ENCODE measurements around the gene SRP54.
A peak's percentile ranks its signal among the peaks of the same experiment; 100 is the strongest.
"Not testable (repeated sequence)": the region's sequence is repeated elsewhere in the genome, so short reads cannot be mapped to it uniquely, and the experiment has no call there.

SRP54 gene

DNA sequence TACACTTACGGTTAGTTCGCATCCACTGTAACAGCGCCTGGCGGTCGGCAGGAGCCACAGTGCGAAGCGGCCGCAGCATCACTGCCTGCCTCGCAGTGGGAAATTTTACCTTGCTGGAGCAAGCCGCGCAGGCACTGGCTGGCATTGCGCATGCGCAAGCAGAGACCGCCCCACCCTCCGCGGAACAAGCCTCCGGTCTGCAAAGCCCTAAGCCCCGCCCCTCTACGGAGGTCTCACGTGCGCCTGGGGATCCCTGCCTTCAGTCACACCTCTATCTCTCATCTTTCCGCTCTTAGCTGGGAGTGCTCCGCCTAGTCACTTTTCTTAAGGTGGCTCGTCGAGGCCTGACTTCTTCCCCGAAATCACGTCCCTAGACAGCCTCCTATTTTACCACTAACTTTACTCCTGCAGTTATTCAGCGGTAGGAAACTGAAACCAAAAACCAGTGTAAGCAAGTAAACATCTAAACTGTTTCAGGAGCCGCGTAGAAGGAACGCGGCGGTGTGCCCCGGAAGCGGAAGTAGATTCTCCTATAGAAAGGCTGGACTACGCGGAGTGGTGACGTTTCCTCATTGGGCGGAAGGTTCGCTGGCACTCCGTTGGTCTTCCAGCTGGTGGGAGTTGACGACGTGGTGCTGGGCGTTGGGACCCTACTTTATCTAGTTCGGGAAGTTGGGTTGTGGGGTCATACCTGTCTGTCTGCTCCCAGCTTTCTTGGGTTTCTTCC, at the start of gene SRP54:
SRP54 (plus strand) TSS at position 572 of the 727 bp plus-strand sequence. CDS start 13,718 bp downstream, outside the sequence.
- peak; percentile 98 for DNase-seq

DNA sequence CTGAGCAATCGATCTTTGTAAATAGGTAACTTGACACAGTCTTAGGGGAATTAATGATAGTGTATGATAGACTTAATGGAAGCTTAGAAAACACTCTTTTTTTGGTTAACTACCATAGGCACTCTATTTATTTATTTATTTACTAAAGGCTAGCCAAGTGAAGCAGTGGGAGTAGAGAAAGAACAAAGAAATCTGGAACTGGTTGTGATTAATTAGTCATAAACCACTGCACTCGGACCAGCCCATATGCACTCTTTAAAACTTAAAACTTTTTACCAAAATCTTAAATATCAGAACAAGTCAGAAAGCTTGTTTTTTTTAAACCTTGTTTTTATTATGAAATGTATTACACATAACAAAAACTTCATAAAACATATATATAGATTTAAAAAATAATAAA, 49.5 kb upstream of the SRP54 start:
- DNase-seq, result no peak

DNA sequence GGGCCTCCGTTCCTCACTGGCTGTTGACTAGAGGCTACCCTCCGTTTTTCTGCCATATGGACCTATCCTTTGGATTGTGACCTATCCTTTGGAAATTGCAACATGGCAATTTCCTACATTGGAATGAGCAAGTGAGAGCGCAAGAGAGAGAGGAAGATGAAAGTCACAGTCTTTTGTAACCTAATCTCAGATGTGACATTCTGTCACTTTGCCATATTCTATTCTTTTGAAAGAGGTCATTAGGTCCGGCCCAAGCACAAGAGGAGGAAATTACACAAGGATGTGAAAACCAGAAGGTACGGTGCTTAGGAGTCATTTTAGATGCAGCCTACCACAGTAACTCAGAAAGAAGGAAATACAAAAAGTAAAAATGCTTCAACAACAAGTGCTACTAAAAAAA, 47.3 kb upstream of the SRP54 start:
- DNase-seq, result no peak

DNA sequence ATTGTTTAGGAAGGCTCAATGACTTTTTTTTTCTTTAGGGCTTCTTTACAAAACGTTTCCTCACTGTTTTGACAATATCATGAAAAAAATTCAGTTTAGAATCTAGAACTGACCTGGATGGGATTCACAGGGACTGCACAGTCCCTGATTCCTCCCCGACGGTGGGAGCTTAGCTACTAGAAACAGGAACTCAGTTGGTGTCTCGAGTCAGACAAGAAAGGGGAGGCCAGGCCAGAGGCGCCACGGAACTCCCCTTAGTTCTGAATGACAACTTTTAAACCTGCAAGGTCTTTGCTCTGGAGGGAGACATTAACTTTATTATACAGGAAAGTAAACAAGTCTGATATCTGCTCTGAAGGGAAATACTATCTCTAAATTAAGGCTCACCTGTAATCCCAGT, 45.4 kb upstream of the SRP54 start:
- no peak for DNase-seq

DNA sequence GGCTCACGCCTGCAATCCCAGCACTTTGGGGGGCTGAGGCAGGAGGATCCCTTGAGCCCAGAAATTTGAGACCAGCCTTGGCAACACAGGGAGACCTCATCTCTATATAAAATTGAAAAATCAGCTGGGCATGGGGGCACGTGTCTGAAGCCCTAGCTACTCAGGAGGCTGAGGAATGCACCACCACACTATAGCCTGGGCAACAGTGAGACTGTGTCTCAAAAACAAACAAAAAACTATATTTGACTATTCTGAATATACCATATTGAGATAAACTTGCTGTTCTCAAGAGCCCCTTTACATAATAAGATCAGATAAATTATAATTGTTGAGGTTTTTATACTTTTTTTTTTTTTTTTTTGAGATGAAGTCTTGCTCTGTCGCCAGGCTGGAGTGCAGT, 44.9 kb upstream of the SRP54 start:
- DNase-seq, result no peak

DNA sequence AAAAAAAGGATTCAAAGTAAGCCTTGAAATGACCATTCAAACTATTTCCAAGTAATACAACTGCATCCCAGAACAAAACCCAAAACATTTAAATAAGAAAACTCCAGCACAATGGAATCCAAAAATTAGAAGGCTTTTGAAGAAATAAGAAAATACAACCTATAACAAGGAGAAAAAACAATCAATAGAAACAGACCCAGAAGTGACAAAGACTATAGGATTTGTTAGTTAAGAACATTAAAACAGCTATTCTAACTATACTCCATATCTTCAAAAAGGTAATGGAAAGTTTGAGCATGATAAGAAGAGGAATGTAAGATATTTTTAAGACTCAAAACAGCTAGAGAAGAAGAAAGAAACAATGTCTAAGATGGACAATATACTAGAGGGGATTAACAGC, 39.3 kb upstream of the SRP54 start:
- no peak for DNase-seq

DNA sequence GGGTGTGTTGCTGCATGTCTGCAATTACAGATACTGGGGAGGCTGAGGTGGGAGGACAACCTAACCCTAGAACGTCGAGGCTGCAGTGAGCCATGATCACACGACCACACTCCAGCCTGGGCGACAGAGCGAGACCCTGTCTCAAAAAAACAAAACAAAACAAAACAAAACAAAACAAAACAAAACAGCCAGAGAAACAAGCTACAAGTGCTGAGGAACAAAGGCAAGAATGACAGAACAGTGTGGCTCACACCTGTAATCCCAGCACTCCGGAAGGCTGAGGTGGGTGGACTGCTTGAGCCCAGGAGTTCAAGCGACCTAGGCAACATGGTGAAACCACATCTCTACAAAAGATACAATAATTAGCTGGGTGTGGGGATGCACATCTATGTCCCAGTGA, 38.0 kb upstream of the SRP54 start:
- no peak for DNase-seq

DNA sequence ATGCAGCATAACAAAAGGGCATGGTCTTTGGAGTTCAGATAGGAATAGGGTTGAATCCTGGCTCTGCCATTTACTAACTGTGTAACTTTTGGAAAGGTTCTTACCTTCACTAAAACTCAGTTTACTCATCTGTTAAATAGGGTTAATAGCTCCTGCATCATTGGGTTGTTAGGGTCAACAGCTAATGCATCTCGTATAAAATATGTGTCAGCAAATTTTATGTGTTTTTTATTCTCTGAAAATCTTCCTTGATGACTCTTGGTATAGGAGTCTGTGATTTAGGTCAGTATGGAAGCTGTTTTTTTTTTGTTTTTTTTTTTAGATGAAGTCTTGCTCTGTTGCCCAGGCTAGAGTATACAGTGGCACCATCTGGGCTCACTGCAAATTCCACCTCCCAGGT, 36.1 kb upstream of the SRP54 start:
- no peak for DNase-seq

DNA sequence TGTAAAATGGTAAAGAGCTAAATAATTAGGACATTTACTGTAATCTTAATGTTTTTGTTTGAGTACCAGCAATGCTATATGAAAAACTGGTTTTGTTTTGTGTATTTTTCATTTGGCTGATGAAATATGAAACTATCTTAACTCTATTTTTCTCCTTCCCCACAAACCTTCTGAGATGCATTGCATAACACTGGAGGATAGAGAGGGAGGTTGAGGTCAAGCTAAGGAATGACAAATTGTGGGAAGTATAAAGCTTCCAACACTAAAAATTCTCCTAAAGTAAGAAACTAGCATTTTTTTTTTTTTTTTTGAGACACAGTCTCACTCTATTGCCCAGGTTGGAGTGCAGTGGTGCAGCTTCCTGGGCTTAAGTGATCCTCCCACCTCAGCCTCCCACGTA, 31.5 kb upstream of the SRP54 start:
- no peak for DNase-seq

DNA sequence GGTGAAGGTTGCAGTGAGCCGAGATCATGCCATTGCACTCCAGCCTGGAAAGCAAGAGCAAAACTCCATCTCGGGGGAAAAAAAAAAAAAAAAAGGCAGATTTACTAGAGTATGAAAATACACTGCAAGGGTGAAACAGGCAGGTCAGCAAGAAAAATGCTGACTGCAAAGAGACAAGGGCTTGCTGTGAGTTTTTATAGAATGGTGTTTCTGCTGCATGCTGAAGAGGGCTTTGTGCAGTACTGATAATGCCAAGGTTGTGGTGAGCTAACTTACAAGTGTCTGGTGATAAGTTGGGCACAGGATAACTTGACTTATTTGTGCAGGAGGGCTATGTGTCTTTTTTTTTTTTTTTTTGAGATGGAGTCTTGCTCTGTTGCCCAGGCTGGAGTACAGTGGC, 25.9 kb upstream of the SRP54 start:
- no peak for DNase-seq

DNA sequence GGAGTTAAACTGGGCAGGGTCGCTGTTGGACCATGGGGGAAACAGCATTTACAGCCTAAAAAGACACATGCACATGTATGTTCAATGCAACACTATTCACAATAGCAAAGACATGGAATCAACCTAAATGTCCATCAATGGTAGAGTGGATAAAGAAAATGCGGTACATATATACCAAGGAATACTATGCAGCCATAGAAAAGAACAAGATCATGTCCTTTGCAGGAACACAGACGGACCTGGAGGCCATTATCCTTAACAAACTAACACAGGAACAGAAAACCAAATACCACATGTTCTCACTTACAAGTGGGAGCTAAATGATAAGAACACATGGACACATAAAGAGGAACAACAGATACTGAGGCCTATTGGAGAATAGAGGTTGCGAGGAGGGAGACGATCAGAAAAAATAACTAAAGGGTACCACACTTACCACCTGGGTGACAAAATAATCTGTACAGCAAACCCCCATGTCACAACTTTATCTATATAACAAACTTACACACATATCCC, 25.0 kb upstream of the SRP54 start:
- no peak for DNase-seq

DNA sequence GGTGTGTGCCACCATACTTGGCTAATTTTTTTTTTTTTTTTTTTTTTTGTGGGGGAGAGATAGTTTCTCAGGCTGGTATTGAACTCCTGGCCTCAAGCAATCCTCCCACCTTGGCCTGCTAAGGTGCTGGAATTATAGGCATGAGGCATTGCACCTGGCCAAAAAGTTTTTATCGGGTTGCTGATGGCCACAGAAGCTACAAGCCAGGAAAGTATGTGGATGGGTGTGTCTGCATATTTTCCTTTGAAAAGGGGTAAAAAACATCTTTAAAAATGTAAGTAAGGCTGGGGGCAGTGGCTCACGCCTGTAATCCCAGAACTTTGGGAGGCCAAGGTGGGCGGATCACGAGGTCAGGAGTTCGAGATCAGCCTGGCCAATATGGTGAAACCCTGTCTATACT, 20.7 kb upstream of the SRP54 start:
- not testable (repeated sequence) for DNase-seq

DNA sequence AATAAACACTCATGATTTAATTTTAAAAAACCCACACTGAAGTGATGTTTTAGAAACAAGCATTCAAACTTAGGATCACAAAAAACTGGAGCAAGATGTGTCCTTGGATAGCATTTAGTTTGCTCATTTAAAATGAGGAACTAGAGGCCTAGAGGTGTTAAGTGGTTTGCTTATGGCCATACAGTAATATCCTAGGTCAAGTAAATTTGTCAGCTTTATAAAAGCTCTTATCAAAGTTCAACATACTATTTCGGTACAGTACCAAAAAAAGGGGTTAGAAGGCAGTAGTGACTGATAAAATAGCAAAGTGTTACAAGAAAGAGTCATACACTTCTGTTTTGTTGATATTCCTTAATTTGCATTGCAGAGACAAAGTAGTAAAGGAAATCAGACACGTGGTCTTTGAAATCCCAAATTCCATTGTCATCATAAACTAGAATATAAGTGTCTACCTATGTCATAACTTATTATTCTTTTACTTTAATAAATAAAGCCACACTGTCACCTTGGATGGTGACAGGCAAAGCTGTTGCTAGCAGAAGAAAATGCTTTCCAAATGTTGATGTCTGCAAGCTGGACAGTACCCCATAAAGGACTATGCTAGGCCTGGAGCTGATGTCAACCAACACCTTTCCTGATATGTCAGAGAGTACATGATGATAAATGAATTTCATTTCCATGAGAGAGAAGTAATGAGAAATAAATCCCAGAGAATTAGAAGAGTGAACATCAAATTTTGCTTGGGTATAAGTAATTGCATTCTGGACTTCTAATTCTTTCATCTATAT, 17.6 kb upstream of the SRP54 start:
- DNase-seq, result no peak

DNA sequence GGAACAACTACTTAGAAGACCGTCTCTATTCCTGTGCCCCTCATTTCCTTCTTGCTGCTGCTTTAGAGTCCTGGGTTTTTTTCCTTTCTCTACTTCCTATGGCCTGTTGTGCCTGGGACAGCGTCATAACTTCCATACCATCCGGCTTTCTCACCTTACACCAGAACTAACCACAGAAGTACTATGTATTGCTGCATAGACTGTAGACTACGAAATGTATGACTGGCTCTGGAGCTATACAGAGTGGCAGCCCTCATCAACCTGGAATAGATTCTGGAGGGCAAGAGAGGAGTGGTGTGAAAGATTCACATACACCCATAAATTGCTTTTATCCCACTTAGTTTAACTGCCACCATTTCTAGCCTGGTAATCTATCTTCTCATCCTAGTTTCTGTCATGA, 16.9 kb upstream of the SRP54 start:
- no peak for DNase-seq

DNA sequence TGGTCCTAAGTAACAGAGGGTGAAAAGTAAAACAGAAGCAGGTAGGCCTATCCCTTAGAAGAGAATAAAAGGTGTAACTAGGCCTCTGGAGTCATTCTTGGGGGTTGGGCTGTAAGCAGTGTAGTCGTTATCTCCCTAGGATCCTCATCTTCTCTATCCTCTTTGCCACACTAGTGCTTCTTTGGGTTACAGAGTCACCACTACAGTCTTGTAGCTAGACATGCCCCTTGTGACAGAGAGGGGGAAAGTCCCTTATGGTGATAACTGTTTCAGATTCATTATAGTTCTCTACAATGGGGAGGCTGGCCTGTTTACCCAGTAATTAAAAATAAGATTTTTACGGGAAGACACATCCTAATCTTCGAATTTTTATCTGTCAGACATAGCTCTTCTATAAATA, 16.4 kb upstream of the SRP54 start:
- DNase-seq, result no peak

DNA sequence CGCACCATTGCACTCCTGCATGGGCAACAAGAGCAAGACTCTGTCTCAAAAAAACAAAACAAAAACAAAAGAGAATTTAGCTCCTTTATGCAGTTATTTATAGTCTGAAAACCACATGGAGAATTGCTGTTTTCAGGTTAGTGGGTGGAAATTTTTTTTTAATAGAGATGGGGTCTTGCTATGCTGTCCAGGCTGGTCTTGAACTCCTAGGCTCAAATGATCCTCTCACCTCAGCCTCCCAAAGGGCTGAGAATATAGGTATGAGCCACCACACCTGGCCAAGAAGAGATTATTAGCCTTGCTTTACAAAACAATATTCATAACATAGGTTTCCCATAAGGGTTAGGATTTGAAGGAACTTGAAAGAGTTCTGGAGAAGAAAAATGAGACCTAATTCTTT, 12.1 kb upstream of the SRP54 start:
- no peak for DNase-seq

DNA sequence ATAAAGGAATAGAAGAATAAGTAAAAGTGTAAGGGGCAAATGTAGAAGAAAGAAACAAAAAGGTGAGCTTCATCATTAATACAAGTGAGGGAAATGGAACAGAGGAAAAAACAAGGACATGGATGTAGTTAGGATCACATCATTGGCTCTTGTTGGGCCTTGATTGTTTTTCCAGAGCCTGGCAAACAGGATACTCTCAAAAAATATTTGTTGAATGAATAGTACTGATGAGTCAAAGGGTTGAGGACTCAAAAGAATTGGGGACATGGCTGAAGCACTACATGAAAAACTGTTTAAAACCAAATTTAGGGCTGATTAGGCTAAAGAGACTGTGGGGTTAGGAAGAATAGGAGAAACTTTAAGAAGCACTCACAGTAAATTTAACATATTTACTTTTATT, 11.4 kb upstream of the SRP54 start:
- DNase-seq, result no peak

DNA sequence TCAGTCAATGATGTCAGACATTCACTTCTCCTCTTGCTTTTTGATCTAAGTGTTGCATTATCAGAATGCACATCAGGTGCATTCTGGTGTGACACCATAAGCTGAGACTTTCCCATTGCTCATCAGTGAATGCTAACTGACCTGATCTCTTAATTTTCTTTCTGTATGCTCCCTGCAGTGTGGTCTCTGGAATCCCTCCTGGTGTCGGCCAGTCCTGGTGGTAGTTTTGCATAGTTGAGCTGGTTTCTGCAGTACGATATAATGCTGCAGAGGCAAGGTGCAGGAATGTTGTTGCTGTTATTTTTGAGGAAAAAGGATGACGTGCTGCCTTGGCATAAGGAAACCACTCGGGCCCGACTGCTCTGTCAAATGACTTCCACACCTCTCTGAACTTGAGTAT, 11.0 kb upstream of the SRP54 start:
- DNase-seq, result no peak

DNA sequence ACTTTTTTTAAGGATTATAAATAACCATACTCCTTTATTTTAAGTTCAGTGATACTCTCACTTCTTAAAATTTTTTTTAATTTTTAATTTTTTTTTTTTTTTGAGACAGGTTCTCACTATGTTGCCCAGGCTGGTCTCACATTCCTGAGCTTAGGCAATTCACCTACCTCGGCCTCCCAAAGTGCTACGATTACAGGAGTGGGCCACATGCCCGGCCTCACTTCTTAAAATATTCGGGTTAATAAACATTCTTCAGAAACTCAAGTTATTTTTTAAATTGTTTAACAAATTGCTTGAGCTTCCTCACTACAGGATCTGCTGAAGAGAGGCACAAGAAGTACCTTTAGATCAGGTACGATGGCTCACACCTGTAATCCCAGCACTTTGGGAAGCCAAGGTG, 4.3 kb upstream of the SRP54 start:
- DNase-seq, result no peak

DNA sequence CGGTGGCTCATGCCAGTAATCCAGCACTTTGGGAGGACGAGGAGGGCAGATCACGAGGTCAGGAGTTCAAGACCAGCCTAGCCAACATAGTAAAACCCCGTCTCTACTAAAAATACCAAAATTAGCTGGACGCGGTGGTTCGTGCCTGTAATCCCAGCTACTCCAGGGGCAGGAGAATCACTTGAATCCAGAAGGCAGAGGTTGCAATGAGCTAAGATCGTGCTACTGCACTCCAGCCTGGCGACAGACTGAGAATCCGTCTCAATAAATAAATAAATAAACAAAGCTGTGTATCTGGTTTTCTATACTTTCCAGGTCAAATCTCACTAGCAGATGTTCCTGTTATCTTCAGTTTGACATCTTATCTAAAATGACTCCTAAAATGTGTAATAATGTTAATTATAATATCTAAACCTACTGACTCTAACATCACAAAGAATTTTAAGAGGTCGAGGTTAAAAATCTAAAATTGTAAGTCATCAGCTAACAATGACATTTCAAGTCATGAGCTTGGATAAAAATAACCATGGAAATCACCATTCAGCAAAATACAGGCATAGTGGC, 2.4 kb upstream of the SRP54 start:
- DNase-seq, result no peak

DNA sequence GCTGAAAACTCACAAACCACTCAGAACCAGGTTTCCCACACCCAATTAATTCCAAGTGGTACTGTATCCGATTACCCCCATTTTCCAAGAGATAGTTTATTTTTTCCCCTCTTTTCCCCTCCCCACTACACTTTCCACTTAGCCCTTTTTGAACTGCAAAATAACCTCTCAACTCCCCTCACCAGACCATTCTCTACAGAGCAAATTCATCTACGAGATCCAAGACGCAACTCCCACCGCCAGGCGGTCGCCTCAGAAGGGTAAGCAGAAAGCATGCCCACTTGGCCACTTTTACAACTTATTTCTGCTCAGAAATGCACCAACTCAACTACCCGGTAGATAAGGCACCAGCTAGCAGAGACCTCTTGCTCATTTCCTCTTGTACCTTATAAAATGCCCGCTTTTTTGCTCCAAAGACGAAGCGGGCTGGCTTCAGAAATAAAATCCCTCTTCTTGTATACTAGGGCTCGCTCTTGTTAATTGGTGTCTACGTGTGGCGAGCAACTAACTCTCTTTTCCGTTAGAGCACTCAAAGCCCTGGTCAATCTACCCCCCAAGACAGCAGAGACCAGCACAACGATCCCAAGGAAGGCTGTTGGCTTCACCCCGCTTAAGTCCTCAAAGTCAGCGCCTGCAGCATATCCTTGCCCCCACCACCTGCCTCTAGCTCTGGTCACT, 910 bp upstream of the SRP54 start:
- DNase-seq, result no peak

DNA sequence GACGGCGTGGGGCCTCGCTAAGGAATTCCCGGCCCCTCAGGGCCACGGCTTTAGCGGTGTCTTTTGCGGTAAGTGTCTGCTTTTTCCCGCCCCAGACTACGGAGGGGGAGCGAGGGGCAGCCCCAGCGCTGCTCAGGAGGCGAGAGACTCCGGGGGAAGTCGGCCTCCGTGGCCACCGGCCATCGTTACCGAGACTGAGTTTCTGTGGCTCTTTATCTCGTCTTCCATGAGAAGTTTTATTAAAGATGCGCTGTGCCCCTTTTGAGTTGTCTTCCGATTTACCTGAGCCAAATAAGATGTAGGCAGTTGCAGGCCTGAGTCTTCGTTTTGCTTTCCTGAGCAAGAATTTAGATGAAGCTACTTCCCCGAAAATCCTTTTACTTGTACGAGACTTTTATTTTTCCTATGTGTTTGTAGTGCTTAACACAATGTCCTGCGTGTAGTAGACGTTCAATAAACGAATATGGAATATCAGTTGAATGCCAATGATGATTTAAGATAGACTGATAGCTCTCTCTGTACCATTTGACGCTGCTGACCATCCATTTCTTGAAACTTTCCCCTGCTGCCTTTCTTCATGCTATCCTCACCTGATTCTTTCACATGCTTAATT, 462 bp downstream of the SRP54 start:
- DNase-seq, result no peak

DNA sequence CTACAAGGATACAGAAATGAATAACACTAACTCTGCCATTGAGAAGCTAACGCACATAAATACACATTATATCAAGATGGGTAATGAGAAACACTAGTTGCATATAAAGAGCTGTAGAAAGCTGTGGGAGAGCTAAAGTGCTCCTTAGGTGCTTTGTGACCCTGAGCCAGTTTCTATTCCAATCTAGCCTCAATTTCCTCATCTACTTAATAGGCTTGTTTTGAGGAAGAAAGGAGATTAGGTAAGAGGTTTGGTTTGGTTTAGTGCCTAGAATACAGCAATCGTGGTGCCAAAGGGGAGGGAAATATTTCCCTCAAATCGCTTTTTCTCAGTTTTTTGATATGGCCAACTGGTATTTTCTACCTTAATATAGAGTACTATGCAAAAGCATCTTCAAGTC, 994 bp downstream of the SRP54 start:
- DNase-seq, result no peak
